Thyroid gland (tissue), 4 donors: ENCODE results near the gene KCNIP1. TPM values are rescaled to one million over a fixed set of nuclear protein-coding genes. Genes with fewer than 3 reads are reported as not detected.

Source experiments
- DNase-seq, 2 donors: peaks; one replicate each; pipeline ENCODE4 v3.0.0-alpha.2; 2019
- H3K27ac ChIP-seq, 3 donors: fragments of 200-600 bp; sonication (generic); 1 replicate in 2 of 3; 2 replicates in 1 of 3; pipeline ENCODE4 v1.5.1; 2016 to 2019; ENCODE audit warnings: mild to moderate bottlenecking in 1 of 3, moderate library complexity in 1 of 3
- H3K27me3 ChIP-seq: fragments of 200-600 bp; sonication (generic); one replicate; pipeline ENCODE4 v1.5.1; 2019
- H3K36me3 ChIP-seq, 2 donors: fragments of 200-600 bp; sonication (generic); one replicate each; pipeline ENCODE4 v1.5.1; 2016 to 2019
- H3K4me1 ChIP-seq, 2 donors: fragments of 200-600 bp; sonication (generic); one replicate each; pipeline ENCODE4 v1.5.1; 2017 to 2019
- H3K4me3 ChIP-seq, 3 donors: fragments of 200-600 bp; sonication (generic); replicated peaks in 1 of 3; 1 replicate in 2 of 3; 2 replicates in 1 of 3; pipeline ENCODE4 v1.5.1; 2016; ENCODE audit warnings: mild to moderate bottlenecking in 1 of 3
- H3K9me3 ChIP-seq: fragments of 200-600 bp; sonication (generic); one replicate; pipeline ENCODE4 v1.5.1; 2017
- CTCF ChIP-seq, 6 experiments: fragments of 200-600 bp in 3 of 6; fragments of 450-650 bp in 3 of 6; sonication (generic) in 3 of 6; IDR thresholded peaks; one replicate each; pipeline ENCODE4 v1.5.1; 2016 to 2019; ENCODE audit warnings: antibody characterized with exemption in 6 of 6, mild to moderate bottlenecking in 2 of 6, inconsistent platforms in 1 of 6, moderate library complexity in 1 of 6
- POLR2A ChIP-seq, 2 donors: fragments of 450-650 bp; IDR thresholded peaks; one replicate each; pipeline ENCODE4 v1.6.1; 2017; ENCODE audit warnings: antibody characterized with exemption in 2 of 2, mild to moderate bottlenecking in 2 of 2, moderate library complexity in 1 of 2
- WGBS, 2 donors: methylation state at CpG; one replicate each; pipeline ENCODE4 v1.1.5; 2017; 5-methylcytosine and 5-hydroxymethylcytosine counted together
- intact Hi-C: fragments of 100-400 bp; cut with DNase I; formaldehyde crosslinking; loops from one replicate; pipeline ENCODE4 v1.15.1; 2023
- total RNA-seq, 4 donors: library from RNA; depleted of rRNA; stranded (reverse); fragments of >200 nt; gene quantifications; one replicate each; pipeline ENCODE4 v1.2.3, GENCODE V29; 2016

KCNIP1 gene
- total RNA-seq, 4 donors from 2014 or later = 0.54 to 1.7 TPM; not detected in 2

- Histone ChIP-seq H3K36me3 (no peaks in the 10 kb centered on the region), H3K4me1 (no peaks in the 10 kb centered on the region), H3K4me3 (no peak overlapping the region), H3K9me3 (no peaks in the 10 kb centered on the region), H3K27me3 (no peaks in the 10 kb centered on the region), H3K27ac (no peak overlapping the region)
- DNase-seq = no peak
- 85 to 92% methylated on average over 3 to 5 of the region's 5 CpGs for WGBS, 2 donors
- TF ChIP-seq POLR2A (IDR thresholded peaks at IDR 0.05) (no peak), CTCF (IDR thresholded peaks at IDR 0.05) (no peak)
- intact Hi-C loops = no loop called here
Observed at GRCh38 chr5:170533383-170533782, 29.6 kb downstream of the KCNIP1 start.

- no peak overlapping the region for H3K27ac ChIP-seq
- TF ChIP-seq POLR2A (IDR thresholded peaks at IDR 0.05) = no peak
- no peak for TF ChIP-seq CTCF (IDR thresholded peaks at IDR 0.05)
- intact Hi-C loops = no loop called here
- WGBS, 2 donors = 46 to 51% methylated on average over 2 of the region's 2 CpGs
- no peaks in the 10 kb centered on the region for H3K27me3 ChIP-seq
- H3K36me3 ChIP-seq = no peaks in the 10 kb centered on the region
- H3K4me3 ChIP-seq = no peak overlapping the region
- H3K9me3 ChIP-seq = no peaks in the 10 kb centered on the region
- H3K4me1 ChIP-seq = no peaks in the 10 kb centered on the region
- no peak for DNase-seq
Observed at GRCh38 chr5:170534177-170534576, 30.4 kb downstream of the KCNIP1 start.

- intact Hi-C loops = no loop called here
- Histone ChIP-seq H3K27me3 (no peaks in the 10 kb centered on the region), H3K4me3 (no peak overlapping the region), H3K36me3 (no peaks in the 10 kb centered on the region), H3K27ac (no peak overlapping the region), H3K9me3 (no peaks in the 10 kb centered on the region), H3K4me1 (no peaks in the 10 kb centered on the region)
- no peak for TF ChIP-seq CTCF (IDR thresholded peaks at IDR 0.05)
- no peak for TF ChIP-seq POLR2A (IDR thresholded peaks at IDR 0.05)
- 88 to 98% methylated on average over 7 of the region's 7 CpGs for WGBS, 2 donors
- no peak for DNase-seq
Observed at GRCh38 chr5:170534941-170535340, 31.1 kb downstream of the KCNIP1 start.

GRCh38 chr5:170536525-170536924 is 32.7 kb downstream of the KCNIP1 start:
- no peak overlapping the region for H3K27ac ChIP-seq
- no peaks in the 10 kb centered on the region for H3K4me1 ChIP-seq
- peak; percentile 22 to 32 for DNase-seq
- H3K36me3 ChIP-seq = no peaks in the 10 kb centered on the region
- H3K4me3 ChIP-seq = no peak overlapping the region
- no peaks in the 10 kb centered on the region for H3K9me3 ChIP-seq
- WGBS, 2 donors = 30 to 38% methylated on average over 4 of the region's 4 CpGs
- no peak for TF ChIP-seq CTCF (IDR thresholded peaks at IDR 0.05)
- no peaks in the 10 kb centered on the region for H3K27me3 ChIP-seq
- intact Hi-C loops = no loop called here

- no peaks in the 10 kb centered on the region for H3K9me3 ChIP-seq
- DNase-seq = no peak
- no peaks in the 10 kb centered on the region for H3K36me3 ChIP-seq
- TF ChIP-seq POLR2A (IDR thresholded peaks at IDR 0.05) = no peak
- no peak for TF ChIP-seq CTCF (IDR thresholded peaks at IDR 0.05)
- no peaks in the 10 kb centered on the region for H3K4me1 ChIP-seq
- H3K4me3 ChIP-seq = no peak overlapping the region
- intact Hi-C loops = no loop called here
- H3K27me3 ChIP-seq = no peaks in the 10 kb centered on the region
- 79 to 89% methylated on average over 8 of the region's 8 CpGs for WGBS, 2 donors
- H3K27ac ChIP-seq = no peak overlapping the region
Observed at GRCh38 chr5:170537451-170538095, 33.8 kb downstream of the KCNIP1 start.
